ENCODE data around the gene KNDC1.

DNA sequence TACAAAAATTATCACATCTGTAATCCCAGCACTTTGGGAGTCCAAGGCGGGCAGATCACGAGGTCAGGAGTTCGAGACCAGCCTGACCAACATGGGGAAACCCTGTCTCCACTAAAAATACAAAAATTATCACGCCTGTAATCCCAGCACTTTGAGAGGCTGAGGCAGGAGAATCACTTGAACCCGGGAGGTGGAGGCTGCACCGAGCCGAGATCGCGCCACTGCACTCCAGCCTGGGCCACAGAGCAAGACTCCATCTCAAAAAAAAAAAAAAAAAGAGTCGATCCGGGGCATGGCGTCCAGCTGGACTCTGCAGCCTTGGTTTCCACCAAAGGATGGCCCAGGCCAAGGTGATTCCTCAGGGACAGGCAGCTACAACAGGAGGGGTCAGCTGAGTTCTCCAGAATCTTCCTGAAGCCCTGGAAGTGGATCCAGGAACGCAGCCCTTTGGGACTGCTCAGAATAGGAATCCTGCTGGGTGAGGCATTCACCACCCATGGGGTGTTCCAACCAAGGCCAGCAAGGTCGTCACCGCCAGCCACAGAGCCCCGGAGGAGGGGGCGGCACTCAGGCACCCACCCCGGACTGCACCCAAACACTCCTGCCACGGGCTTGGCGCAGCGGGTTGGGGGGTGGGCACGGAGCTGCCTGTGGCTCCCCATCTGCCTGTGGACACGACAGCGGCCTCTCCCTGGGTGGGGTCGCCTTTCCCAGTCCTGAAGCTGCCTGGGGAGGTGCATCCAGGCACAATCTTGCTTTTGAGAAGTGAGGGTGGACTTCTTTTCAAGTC lies 58.0 kb downstream of the KNDC1 start:
- TF ChIP-seq, protein P1, sequence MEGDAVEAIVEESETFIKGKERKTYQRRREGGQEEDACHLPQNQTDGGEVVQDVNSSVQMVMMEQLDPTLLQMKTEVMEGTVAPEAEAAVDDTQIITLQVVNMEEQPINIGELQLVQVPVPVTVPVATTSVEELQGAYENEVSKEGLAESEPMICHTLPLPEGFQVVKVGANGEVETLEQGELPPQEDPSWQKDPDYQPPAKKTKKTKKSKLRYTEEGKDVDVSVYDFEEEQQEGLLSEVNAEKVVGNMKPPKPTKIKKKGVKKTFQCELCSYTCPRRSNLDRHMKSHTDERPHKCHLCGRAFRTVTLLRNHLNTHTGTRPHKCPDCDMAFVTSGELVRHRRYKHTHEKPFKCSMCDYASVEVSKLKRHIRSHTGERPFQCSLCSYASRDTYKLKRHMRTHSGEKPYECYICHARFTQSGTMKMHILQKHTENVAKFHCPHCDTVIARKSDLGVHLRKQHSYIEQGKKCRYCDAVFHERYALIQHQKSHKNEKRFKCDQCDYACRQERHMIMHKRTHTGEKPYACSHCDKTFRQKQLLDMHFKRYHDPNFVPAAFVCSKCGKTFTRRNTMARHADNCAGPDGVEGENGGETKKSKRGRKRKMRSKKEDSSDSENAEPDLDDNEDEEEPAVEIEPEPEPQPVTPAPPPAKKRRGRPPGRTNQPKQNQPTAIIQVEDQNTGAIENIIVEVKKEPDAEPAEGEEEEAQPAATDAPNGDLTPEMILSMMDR (IDR thresholded peaks at IDR 0.05) = no peak
- TF ChIP-seq POLR2A (IDR thresholded peaks at IDR 0.05) = no peak

Measured in Peyer's patch (tissue), 4 donors.